Measurements from ENCODE around the gene CHTF18.
"Not testable (repeated sequence)": the region's sequence is repeated elsewhere in the genome, so short reads cannot be mapped to it uniquely, and the experiment has no call there.

Gene CHTF18

DNA sequence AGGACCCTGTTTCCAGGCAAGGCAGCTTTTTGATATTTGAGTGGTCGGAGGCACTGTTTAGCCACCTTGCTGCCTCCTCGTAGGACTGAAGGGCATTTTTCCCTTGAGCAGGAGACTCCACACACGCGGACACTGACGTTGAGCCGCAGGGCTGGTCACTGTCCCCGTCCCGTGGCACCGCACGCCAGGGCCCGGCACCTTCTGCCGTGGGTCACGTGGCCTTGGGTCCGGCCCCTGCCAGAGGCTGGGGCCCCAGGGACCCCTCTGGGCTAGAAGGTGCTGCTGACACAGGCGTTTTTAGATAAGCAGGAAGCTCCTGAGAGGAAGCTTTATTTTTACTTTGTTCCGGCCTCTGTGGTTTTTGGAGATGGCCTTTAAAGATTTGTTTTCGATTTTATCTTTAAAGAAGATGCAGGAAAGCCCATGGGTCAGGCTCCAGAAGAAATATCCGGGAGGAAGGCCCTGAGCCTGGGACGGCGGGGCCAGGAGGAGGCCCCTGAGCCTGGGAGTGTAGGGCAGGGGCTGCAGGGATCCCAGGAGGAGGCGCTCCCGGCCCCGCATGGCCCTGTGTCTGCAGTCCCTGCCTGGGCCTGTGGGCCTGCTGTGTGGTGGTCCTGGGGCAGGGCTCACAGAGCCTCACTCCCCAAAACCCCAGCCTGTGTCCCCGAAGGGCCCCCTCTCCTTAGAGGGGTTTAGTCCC is 42.6 kb downstream of the CHTF18 start:
- DNase-seq (ENCODE audit: low spot score): no peak

DNA sequence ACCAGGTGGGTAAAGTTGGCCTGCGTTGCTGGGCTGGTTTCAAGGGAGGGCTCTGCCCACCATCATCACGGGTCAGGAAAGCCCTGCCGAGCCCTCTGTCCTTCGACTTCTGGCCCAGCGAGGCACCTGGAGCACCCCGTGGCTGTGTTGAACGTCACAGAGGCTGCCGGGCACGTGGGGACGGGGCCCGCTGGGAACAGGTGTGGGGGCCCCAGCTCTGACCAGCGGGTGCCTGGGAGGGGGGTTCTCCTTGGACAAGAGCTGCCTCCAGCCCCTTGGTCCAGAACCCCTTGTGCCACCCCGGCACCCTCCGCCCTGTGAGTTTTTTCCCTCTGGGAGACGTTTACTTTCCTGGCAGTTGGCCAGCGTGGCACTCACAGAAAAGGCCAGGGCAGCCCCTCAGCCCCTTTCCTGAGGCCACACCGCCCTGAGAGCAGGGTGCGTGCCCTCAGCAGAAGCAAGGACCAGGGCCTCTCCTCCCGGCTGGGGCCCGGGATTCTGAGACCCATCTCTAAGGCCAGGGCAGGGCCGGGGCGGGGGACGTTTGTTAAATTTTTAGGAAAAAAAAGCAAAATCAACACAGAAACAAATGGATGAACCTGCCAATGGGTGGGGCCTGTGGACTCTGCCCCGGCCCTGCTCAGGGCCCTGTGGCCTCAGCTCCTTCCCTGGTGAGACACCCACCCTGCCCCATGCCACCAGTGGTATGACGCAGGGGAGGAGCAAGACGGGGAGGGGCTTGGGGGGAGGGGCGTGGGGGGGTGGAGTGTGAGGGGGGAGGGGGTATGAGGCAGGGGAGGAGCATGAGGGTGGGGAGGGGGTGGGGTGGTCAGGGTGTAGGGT is 43.4 kb downstream of the CHTF18 start:
- no peak for DNase-seq (ENCODE audit: low spot score)

DNA sequence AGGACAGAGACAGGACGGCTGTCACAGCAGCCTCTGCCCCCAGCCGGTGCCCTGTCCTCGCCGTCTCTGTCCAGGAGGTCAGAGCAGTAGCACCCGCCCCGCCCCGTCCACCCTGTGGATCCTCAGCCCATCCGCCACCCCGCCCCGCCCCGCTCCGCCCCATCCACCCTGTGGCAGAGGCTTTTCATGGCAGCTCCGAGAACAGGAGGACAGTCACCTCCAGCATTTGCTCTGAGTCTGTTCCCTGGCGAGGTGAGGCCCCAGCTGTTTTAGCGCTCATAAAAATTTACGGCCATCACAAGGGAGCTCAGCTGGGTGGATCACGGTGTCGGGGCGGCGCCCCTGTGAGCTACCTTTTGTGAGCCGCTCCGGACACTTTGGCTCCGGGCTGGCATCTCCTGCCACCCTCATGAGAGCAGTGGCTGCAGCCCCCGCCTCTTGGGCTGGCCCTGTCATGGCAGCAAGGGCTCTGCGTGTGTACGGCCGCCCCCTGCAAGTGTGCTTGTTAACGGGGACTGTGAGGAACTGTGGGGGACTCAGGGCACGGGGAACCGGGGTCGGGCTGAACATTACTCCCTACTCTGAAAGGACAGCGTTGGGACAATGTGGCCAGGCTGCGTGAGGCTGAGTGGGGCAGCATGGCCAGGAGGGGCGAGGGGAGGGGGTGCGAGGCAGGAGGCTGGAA is 44.4 kb downstream of the CHTF18 start:
- DNase-seq (ENCODE audit: low spot score): no peak

DNA sequence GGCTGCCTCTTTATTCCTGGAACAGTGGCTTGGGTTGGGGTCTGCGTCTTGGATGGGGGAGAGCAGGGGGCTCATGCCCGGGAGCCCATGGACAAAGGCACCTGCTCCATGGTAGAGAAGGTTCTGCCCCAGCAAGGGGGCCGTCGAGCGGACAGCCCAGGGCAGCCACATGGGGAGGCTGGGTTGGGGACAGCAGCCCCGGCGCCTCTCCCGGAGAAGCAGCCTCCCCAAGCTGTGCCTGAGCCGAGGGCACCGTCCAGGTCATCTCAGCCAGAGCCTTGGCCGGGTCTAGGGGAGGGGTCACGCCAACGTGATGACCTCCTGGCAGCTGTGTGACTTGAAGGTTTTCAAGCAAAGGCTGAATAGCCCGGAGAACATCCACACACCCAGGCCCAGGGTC is 45.0 kb downstream of the CHTF18 start:
- DNase-seq (ENCODE audit: low spot score): no peak

DNA sequence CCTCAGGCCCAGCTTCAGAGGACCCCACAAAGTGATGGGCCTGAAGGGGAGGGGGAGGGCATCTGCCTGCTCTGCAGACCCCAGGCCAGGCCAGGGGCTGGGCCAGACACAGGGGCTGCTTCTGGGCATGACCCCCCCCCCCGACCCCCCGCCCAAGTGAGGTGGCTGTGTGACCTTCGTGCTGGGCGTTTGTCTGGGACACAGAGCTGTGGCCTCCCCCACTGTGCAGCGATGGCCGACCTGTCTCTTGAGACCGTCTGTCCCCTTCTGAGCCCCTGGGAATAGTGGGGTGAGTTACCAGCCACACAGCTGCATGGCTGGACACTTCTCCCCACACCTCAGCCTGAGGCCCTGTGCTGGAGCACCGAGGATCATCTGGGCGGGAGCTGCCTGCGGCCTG is 47.0 kb downstream of the CHTF18 start:
- DNase-seq (ENCODE audit: low spot score): no peak

DNA sequence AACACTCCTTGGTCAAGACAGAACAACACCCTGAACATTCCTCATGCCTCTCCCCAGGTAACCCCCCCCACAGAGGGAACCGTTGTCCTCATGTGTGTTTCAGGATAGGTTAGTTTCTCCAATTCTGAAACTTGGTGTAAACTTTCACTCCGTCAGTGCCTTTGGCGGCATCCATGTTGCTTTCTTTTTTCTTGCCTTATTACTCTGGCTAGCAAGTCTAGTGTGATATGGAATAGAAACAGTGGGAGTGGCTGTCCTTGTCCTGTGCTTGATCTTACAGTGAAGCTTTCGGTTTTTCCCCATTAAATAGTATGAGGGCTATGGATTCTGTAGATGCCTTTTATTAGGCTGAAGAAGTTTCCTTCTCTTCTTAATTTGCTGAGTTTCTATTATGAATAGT is 47.8 kb downstream of the CHTF18 start:
- DNase-seq (ENCODE audit: low spot score): no peak

DNA sequence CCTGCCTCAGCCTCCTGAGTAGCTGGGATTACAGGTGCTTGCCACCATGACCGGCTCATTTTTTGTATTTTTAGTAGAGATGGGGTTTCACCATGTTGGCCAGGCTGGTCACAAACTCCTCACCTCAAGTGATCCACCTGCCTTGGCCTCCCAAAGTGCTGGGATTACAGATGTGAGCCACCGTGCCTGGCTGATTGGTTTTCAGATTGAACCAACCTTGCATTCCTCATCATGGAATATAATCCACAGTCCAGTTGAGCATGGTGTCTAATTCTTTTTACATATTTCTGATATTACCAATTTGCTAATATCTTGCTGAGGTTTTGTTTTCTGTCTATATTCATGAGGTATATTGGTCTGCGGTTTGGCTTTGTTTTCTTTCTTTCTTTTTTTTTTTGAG is 48.4 kb downstream of the CHTF18 start:
- not testable (repeated sequence) for DNase-seq (ENCODE audit: low spot score)

DNA sequence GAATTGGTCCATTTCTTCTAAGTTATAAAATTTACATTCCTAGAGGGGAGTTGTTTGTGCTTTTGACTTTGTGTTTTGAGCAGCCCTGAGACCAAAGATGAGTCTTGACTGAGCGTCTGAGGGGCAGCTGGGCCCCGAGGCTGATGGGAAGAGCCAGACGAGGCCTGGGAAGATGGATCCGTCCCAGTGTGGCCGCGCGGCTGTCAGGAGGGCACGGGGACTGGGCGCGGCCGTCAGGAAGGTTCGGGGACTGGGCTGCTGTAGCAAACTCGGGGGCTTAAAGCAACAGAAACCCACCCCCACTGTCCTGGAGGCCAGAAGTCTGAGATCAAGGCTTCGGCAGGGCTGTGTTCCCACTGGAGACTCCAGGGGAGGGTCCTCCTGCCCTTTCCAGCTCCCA is 50.3 kb downstream of the CHTF18 start:
- DNase-seq (ENCODE audit: low spot score): no peak

DNA sequence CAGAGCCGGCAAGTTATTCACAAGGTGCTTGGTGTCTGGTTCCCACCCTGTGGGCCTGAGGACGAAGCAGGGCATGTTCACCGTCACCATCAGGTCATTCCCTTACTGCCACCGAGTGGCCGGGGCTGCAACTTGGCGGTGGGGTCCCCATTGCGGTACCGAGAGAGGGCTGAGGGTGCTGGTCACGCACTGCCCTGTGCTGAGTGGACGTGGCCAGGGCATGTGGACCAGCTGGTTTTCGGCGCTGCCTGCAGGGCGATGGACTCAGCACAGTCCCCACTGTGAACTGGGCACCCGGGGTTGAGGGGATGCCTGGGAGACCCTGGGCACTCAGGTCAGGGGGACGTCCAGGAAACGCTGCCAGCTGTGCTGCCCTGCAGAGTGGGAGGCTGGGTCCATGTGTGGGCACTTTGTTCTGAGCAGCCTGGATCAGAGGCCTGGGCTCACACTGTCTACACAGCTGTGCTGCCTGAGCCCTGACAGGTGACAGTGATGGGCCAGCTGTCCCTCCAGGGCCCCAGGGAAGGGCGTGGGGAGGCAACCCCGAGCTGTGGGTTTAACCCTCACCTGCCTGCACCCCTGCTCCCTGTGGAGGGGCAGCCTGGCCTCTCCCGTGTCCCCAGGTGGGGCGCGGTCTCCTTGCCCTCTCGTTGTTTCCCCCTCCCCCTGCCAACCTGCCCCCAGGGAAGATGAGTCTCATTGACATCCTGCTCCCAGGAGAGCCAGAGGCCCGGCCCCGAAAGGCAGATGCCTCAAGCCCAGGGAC is 51.4 kb downstream of the CHTF18 start:
- no peak for DNase-seq (ENCODE audit: low spot score)

DNA sequence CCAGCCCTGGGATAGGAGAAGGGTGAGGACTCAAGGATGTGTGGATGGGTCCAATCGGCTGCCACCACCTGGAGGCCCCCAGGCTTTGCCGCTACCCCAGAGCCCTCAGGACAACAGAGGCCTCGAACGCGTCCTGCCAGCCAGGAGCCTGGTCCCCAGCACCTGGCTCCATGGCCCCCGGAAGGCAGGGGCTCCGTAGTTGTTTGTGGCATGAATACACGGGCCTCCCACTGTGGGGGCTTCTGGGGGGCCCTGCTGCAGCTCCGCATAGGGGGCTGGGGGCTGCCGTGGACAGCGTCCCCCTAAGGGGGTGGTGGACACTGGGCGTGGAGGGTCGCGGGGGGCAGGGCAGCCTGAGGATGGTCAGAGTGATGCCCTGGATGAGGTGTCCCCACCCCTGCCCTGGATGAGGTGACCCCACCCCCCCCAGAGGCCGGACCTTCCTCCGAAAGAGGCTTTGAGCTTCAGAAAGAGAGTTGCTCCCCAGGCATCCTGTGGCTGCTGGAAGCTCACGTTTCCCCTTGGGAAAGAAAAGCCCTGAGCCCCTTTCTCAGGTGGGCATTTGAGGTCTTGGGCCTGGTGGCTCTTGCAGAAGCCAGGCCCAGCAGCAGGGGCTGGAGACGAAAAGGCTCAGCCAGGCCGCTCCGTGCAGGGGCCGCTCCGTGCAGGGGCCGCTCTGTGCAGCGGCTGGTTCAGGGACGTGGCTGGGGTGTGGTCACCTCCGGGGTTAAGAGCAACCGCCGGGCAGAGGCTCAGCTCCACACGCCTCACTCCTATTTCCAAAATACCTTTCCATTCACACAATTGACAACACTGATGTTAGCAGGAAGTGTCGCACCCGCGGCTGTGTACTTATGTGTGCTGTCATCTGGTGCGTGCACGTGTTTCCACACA is 52.4 kb downstream of the CHTF18 start:
- no peak for DNase-seq (ENCODE audit: low spot score)

DNA sequence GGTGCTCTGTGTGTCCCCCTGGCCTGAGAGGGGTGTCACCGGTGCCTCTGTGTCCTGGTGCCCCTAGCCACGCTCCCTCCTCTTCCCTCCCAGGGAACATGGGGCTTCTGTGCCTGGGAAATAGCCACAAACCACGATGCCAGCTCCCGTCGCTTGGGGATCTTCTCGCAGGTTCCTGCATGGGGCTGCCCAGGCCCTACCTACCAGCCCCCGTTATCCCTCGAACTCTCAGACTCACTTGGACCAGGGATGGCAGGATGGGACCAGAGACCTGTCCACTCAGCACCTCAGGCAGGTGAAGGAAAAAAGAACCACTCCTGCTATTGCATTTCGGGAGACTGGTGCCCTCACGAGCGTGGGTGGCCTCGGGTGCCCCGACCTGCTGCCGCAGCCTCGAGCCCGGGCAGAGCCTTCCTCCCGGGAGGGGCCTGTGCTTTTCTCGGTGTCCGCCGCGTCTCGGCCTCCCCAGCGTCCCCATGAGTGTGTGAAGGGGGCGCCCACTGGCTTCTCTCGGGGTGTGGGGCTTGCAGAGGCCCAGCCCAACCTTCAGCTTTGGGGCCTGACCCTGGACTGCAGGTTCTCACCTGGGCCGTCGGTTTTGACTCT is 53.1 kb downstream of the CHTF18 start:
- no peak for DNase-seq (ENCODE audit: low spot score)

DNA sequence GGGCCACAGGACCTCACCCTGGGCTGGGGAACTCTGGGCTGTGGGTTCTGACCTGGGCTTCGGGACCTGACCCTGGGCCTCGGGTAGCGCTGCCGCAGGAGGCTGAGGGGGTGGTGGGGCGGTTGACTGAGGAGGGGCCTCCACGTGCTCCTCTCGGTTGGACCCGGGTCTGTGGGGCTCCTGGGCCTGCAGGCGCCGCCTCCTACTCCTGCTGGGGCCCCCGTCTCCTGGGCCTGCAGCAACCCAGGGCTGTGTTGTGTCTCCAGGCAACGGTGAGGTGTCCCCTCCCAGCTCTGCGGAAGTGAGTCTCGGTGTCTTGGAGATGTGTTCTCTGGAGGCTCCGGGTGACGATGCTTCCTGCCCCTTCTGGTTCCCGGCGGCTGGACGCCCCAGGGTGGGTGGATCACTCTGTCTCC is 53.6 kb downstream of the CHTF18 start:
- DNase-seq (ENCODE audit: low spot score): no peak

DNA sequence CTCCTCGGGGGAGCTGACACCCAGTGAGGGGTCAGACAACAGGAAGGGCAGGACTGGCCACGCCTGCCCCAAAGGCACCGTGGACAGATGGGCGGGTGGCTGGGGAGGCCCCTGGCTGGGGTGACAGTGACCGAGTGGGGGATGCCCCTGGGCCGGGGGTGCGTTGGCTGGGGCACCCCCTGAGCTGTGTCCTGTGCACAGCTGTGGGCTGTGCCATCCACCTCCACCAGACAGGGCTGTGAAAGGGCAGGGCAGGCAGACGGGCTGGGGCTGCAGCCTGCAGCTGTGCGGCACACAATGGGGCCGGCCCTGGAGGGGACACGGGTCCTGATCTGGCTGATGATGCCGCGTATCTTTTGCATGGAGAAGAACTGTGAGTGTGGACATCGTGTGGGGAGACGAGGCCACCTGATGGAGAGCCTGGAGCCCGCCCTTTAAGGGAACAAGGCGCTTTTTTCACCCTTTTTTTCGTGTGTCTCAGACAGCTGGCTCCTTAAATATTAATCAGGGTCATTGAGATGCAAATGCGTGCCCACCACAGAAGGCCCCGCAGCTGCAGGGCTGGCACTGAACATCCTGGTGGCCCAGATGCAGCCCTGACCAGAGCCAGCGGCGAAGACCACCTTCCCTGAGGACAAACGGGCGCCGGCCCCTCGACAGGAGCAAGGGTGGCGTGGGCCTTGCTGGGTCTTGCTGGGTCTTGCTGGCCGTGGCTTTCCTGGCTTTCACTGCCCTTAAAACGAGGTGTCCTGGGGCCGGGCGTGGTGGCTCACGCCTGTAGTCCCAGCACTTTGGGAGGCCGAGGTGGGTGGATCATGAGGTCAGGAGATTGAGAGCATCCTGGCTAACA is 54.5 kb downstream of the CHTF18 start:
- no peak for DNase-seq (ENCODE audit: low spot score)

DNA sequence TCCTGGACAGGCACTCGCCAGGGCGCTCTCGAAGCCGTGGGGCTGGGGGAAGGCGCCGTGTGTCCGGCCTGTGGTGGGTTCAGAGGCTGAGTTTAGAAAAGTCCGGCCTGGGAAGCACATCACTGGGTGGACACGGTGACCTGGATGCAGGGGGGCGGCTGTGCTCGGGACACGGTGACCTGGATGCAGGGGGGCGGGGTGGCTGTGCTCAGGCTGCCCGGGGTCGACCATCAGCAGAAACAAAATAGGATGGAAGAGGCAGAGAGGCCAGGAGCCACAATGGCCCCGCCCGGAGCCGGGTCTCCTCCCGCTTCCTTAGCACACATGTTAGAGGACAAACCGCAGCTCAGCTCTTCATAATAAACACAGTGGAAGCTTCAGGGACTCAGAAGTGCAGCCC is 55.4 kb downstream of the CHTF18 start:
- DNase-seq (ENCODE audit: low spot score): no peak

DNA sequence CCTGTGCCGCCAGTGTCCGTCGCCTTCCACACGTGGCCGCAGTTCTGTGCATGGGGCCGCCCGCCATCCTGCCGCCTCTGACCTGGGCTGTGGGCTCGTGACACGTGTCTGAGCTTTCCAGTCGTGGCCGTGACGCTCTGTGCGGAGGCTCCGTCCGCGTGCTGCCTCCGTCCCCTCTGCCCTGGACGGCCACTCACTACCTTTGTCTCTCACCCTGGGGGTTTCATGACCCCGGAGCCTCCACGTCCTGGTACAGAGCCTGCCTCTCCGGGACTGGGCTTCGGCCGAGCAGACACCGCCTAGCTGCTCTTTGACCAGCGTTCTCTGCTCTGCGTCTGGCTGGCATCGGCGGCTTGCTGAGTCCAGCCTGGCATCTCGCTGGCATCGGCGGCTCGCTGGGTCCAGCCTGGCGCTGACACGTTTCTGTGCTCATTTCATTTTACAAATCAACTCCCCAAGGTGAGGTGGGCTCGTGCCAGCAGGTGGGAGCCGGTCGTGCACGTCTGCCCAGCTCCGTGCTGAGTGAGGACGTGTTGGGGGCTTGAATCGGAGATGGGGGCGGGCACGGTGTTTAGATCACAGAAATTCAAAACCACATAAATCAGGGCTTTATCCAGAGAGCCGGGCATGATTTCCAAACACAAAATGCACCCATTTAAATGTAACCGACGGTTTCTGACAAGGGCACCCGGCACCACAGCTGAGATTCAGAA is 56.4 kb downstream of the CHTF18 start:
- DNase-seq (ENCODE audit: low spot score): no peak

DNA sequence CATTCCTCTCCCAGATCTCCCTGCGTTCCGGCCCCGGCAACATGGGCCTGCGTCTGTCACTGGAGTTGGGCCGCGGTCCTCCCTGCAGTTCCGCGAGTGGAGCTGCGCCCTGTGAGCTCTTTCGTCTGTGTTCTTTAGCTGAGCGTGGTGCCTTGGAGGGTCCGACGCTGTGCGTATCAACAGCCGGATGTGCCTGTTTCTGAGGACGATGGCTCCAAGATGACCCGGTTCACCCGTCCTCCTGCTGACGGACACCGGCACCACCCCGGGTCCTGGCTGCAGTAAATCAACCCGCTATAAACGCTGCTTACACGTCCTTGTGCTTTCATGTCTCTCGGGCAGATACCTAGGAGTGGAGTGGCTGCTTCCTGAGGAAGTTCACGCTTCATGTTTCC is 56.9 kb downstream of the CHTF18 start:
- no peak for DNase-seq (ENCODE audit: low spot score)

DNA sequence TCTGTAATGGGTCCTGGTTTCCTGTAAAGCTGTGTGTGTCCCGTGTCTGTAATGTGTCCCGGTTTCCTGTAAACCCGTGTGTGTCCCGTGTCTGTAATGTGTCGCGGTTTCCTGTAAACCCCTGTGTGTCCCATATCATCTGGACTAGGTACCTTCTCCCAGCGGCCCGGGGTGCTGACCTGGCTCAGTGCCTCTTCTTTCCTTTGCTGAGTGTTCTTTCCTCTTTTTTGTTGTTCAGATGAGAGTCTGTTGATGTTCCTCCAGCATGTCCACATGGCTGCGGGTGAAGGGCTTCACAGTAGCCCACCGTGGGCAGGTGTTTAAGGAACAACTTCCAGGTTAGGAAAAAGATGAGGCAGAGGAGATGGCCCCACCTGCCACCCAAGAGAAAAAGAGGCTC is 58.7 kb downstream of the CHTF18 start:
- DNase-seq (ENCODE audit: low spot score): no peak

Measured in CD4-positive, alpha-beta T cell treated with Interleukin-2 at 100 ng/mL for 4 hours (primary cell).